Activated T-helper 2 cell treated with anti-CD3 and anti-CD28 coated beads, Interferon-gamma antibody, Interleukin-2, Interleukin-4, amounts not matched to agents 10 μg/mL and 5 μg/mL and 100 μg/mL, durations not matched to agents 14 hours and 24 hours and 36 hours (primary cell): ENCODE measurements around the gene PDXDC1. TPM values are rescaled to one million over a fixed set of nuclear protein-coding genes. Genes with fewer than 3 reads are reported as not detected.
"Not testable (repeated sequence)": the region's sequence is repeated elsewhere in the genome, so short reads cannot be mapped to it uniquely, and the experiment has no call there.

Experiments
- DNase-seq: peaks from one replicate; pipeline ENCODE4 v3.0.0; 2021; ENCODE audit warnings: low spot score
- H3K27ac Mint-ChIP-seq: one replicate; pipeline ENCODE4 v1.8.0; 2021; ENCODE audit warnings: mixed read lengths
- H3K27me3 Mint-ChIP-seq: one replicate; pipeline ENCODE4 v1.8.0; 2021; ENCODE audit warnings: low read depth, mixed read lengths
- H3K36me3 Mint-ChIP-seq: one replicate; pipeline ENCODE4 v1.8.0; 2021; ENCODE audit warnings: low read depth, mixed read lengths
- H3K4me1 Mint-ChIP-seq: one replicate; pipeline ENCODE4 v1.8.0; 2021; ENCODE audit warnings: low read depth, mixed read lengths
- H3K4me3 Mint-ChIP-seq: one replicate; pipeline ENCODE4 v1.8.0; 2021; ENCODE audit warnings: low read depth, mild to moderate bottlenecking, moderate library complexity, mixed read lengths
- H3K9me3 Mint-ChIP-seq: one replicate; pipeline ENCODE4 v1.8.0; 2021; ENCODE audit warnings: mixed read lengths
- intact Hi-C: fragments of 100-400 bp; cut with micrococcal nuclease; formaldehyde crosslinking; loops from one replicate; pipeline ENCODE4 v1.15.1; 2023
- total RNA-seq: library from RNA; stranded (reverse); gene quantifications from 2 replicates; pipeline ENCODE4 v1.2.3, GENCODE V29; 2022

PDXDC1 gene
- total RNA-seq, 1 donor from 2014 or later = 56.5 TPM

GRCh38 chr16:15184000-15184399 is 209.2 kb downstream of the PDXDC1 start:
- intact Hi-C loops, H3K4me3 Mint-ChIP-seq, H3K36me3 Mint-ChIP-seq, H3K27me3 Mint-ChIP-seq, H3K4me1 Mint-ChIP-seq, DNase-seq, H3K9me3 Mint-ChIP-seq, H3K27ac Mint-ChIP-seq: not testable (repeated sequence)

Other genes starting within 250 kb of the PDXDC1 start
- gene NPIPA2, start 232.5 kb upstream of the PDXDC1 start, total RNA-seq = 4.8 and 5.1 TPM in 2 replicates
- 79.6 and 88.1 TPM in 2 replicates for gene NOMO1, start 141.3 kb upstream of the PDXDC1 start, total RNA-seq
- 97.9 and 108 TPM in 2 replicates for gene NPIPA1, start 37.6 kb upstream of the PDXDC1 start, total RNA-seq
- 36.4 and 40.1 TPM in 2 replicates for gene NTAN1, start 81.0 kb downstream of the PDXDC1 start, total RNA-seq
- 37.5 and 39.1 TPM in 2 replicates for gene RRN3, start 119.2 kb downstream of the PDXDC1 start, total RNA-seq